Measurements from ENCODE around the gene C16orf92.

Gene C16orf92

GRCh38 chr16:29994600-29995323 is 28.2 kb upstream of the C16orf92 start:
- Mint-ChIP-seq H3K4me1 (ENCODE audit: low read depth) (peaks cover 44% of the 10 kb centered on the region), H3K27ac (peak overlapping the region; percentile 100)

DNA sequence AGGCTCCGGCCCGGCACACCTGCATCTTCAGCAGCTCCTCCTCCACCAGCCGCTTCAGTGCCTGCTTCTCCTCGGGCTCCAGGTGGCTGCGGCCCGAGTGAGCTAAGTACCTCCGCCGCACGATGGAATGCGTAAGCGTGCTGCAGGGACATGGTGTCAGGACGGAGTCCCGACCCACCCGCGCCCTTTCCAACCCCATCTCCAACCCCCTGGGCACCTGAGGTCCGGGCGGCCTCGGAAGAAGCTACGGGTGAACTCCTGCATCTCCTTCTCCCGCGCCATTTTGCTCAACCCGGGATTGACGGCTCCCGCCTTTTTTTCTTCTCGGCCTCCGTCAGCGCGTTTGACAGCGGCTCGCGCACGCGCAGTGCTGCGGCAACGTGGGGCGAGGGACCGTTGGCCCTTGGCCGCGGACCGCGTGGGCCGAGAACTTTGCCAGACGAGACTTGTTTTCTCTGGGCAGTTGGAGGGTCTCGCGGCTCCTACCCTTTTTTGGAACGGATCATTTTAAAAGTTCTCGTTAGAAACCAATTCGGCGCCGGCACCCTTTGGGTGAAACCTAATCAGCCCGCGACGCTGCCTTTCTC is 27.6 kb upstream of the C16orf92 start, which contains the start of gene HIRIP3:
HIRIP3 (minus strand) TSS at position 294 of the 587 bp plus-strand sequence; CDS start at position 282, 12 bp downstream.
- H3K4me1 Mint-ChIP-seq (ENCODE audit: low read depth), result peaks cover 45% of the 10 kb centered on the region
- peak within 1 kb of the TSS; percentile 100 for H3K27ac Mint-ChIP-seq
- H3K4me3 Mint-ChIP-seq, result peak within 1 kb of the TSS; percentile 94
- H3K27me3 Mint-ChIP-seq, result no peaks in the 10 kb centered on the region
- DNase-seq, result peak; percentile 90
- H3K9me3 Mint-ChIP-seq, result no peaks in the 10 kb centered on the region
- peaks cover 92% of the 10 kb centered on the region for H3K36me3 Mint-ChIP-seq (ENCODE audit: low read depth)

More at GRCh38 chr16:29994600-29995323, 28.2 kb upstream of the C16orf92 start:
- Mint-ChIP-seq H3K9me3 (no peaks in the 10 kb centered on the region), H3K36me3 (ENCODE audit: low read depth) (peaks cover 92% of the 10 kb centered on the region), H3K27me3 (no peaks in the 10 kb centered on the region), H3K4me3 (peak overlapping the region; percentile 94)
- no peak for DNase-seq

DNA sequence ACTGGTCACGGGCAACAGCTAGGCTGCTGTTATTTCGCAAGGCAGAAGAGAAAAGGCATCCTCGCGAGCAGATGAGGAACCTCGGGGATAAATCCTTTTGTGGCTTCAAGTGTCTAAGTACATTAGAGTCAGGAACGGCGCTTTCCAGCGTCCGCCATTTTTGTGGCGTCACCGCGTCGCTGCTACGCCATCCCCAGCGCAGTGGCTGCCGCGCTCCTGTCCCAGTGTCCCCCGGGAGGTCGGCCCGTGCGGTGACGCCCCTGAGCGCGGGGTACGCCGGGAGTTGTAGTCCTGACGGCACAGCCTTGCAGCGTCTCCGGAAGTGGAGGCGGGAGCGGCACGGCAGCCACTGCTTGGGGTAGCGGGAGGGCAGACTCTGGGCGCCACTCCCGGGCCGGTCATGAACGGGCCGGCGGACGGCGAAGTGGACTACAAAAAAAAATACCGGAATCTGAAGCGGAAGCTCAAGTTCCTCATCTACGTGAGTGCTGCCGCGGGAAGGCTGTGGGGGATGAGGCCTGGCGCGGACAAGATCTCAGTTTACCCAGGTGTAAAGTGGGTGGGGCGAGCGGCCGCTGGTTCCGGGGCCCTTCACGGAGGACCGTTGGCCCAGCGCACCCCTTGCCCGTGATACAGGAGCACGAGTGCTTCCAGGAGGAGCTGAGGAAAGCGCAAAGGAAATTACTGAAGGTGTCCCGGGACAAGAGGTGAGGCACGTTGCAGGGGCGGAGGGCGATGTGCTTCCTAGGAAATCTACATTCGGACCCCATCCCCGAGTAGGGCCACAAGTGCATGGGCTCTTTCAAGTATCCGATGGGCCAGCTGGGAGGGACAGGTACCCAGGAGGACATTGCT is 26.9 kb upstream of the C16orf92 start, which contains the start of gene INO80E:
INO80E (plus strand) TSS at position 331 of the 855 bp plus-strand sequence; CDS start at position 401, 70 bp downstream.
- peak within 1 kb of the TSS; percentile 94 for H3K4me3 Mint-ChIP-seq

DNA sequence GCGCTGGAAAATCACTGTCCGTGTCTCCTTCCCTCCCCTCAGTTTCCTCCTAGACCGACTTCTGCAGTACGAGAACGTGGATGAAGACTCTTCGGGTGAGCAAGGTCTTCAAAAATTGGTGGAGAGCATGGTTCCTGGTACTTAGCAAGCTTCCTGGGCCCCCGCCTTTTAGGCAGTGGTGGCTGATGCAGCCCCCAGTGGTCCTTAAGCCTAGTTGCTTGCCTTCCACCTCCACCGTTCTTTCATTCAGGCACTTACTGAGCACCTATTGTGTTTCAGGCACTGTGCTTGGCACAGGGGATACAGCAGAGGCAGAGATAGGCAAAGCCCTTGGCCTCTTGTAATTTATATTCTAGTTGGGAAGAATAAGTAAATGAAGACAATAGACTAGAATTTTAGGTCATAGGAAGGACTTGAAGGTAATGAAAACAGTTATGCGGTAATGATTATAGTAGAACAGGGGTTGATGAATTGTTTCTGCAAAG is 26.2 kb upstream of the C16orf92 start:
- Mint-ChIP-seq H3K36me3 (ENCODE audit: low read depth) (peaks cover 96% of the 10 kb centered on the region), H3K9me3 (no peaks in the 10 kb centered on the region), H3K4me1 (ENCODE audit: low read depth) (peaks cover 45% of the 10 kb centered on the region), H3K27ac (peak overlapping the region; percentile 100), H3K4me3 (peak overlapping the region; percentile 94), H3K27me3 (no peaks in the 10 kb centered on the region)
- no peak for DNase-seq

More for the DNA sequence above, 26.9 kb upstream of the C16orf92 start, which contains the start of gene INO80E:
- DNase-seq, result peak; percentile 99
- H3K27ac Mint-ChIP-seq, result peak within 1 kb of the TSS; percentile 100
- H3K27me3 Mint-ChIP-seq, result no peaks in the 10 kb centered on the region
- H3K9me3 Mint-ChIP-seq, result no peaks in the 10 kb centered on the region
- peaks cover 94% of the 10 kb centered on the region for H3K36me3 Mint-ChIP-seq (ENCODE audit: low read depth)
- H3K4me1 Mint-ChIP-seq (ENCODE audit: low read depth), result peaks cover 45% of the 10 kb centered on the region

- Mint-ChIP-seq H3K27ac (peak overlapping the region; percentile 66), H3K4me1 (ENCODE audit: low read depth) (peaks cover 38% of the 10 kb centered on the region), H3K27me3 (no peaks in the 10 kb centered on the region), H3K4me3 (no peak overlapping the region), H3K9me3 (no peaks in the 10 kb centered on the region), H3K36me3 (ENCODE audit: low read depth) (peaks cover 93% of the 10 kb centered on the region)
- no peak for DNase-seq
Measured at GRCh38 chr16:29999605-30000004, 23.4 kb upstream of the C16orf92 start.

DNA sequence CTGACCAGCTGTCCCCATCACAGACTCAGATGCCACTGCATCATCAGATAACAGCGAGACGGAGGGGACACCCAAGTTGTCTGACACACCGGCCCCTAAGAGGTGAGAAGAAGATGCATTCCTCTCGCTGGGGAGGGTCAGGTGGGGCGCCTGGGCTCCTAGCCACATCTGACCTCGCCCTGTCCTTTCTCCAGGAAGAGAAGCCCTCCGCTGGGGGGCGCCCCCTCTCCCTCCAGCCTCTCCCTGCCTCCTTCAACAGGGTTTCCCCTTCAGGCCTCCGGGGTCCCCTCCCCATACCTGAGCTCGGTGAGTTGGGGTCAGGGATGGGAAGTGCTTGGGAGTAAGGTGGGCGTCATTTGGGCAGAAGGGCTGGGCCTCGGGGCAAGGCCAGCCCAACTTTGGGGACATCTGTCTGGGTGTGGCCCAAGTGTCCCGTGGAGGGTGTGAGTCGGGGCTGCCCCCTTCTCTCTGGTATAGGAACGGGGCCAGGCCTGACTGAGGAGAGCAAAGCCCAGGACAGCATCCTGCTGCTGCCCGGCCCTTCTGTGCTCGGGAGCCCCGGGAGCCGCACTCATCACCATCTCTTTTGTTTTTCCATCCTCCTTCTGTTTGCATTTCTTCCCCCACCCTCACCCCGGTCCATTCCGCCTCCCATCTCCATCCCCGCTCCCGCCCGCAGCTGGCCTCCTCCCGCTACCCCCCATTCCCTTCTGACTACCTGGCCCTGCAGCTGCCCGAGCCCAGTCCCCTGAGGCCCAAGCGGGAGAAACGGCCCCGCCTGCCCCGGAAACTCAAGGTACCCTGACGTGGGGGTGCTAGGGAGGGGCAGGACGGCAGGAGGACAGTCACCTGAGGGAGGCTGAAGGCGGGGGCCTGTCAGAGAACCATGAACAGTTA is 22.0 kb upstream of the C16orf92 start:
- H3K4me3 Mint-ChIP-seq, result no peak overlapping the region
- peaks cover 28% of the 10 kb centered on the region for H3K4me1 Mint-ChIP-seq (ENCODE audit: low read depth)
- no peak for DNase-seq
- H3K36me3 Mint-ChIP-seq (ENCODE audit: low read depth), result peaks cover 88% of the 10 kb centered on the region
- no peaks in the 10 kb centered on the region for H3K9me3 Mint-ChIP-seq
- no peaks in the 10 kb centered on the region for H3K27me3 Mint-ChIP-seq
- H3K27ac Mint-ChIP-seq, result peak overlapping the region; percentile 50

DNA sequence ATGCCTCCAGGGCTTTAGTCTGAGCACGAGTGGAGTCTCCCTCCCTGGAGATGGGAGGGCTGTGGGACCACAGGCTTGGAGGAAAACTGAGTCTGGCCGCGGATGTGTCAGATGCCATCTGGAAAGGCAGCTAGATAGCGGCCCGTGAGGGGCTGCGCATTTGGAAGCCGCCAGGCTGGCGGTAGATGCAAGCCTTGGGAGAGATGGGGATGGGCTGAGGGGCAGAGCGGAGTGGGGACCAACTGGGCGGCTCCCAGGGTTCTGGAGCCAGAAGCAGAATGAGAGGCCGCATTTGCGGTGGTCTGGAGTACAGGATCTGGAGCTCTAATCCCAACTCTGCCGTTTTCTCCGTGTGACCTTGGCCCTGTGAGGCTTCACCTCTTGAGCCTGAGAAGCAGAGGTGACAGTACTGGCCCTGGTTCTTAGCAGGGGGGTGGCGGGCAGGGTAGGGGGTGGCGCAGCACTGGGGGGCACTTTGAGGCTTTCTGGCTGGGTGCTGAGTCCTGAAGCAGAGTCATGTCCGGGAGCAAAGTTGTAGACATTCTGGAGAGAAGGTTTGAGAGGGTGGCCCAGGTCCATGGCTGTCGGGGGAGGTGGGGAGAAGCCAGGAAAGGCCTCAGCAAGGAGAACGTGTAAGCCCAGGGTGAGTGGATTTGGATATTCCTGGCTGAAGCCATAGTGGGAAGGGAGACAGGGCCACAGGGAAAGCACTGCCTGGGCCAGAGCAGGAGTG is 20.2 kb upstream of the C16orf92 start:
- Mint-ChIP-seq H3K36me3 (ENCODE audit: low read depth) (peaks cover 76% of the 10 kb centered on the region), H3K4me1 (ENCODE audit: low read depth) (peaks cover 20% of the 10 kb centered on the region), H3K27me3 (no peaks in the 10 kb centered on the region), H3K27ac (peak overlapping the region; percentile 39), H3K4me3 (no peak overlapping the region), H3K9me3 (no peaks in the 10 kb centered on the region)
- DNase-seq, result no peak

GRCh38 chr16:30003670-30004423 is 19.2 kb upstream of the C16orf92 start:
- Mint-ChIP-seq H3K36me3 (ENCODE audit: low read depth) (peaks cover 66% of the 10 kb centered on the region), H3K27ac (no peak overlapping the region), H3K4me3 (no peak overlapping the region), H3K4me1 (ENCODE audit: low read depth) (peaks cover 13% of the 10 kb centered on the region), H3K9me3 (no peaks in the 10 kb centered on the region), H3K27me3 (peaks cover 7% of the 10 kb centered on the region)
- DNase-seq, result no peak

DNA sequence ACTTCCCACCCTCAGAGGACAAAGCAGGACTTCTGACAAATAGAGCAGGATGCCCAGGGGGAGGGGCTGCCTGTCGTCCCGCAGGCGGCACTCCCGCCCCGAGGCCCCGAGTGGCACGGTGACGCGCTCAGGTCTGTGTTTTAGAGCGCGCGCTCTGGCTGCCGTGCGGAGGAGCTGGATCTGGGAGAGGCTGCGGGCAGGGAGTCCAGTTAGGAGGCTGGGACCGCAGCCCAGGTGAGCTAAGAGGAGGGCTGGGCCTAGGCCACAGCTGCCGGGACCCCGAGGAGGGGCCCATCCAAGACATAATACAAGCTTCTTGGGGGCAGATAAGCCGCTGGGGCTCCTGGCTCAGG is 18.6 kb upstream of the C16orf92 start:
- H3K9me3 Mint-ChIP-seq, result no peaks in the 10 kb centered on the region
- peaks cover 60% of the 10 kb centered on the region for H3K36me3 Mint-ChIP-seq (ENCODE audit: low read depth)

GRCh38 chr16:30004811-30005242 is 18.2 kb upstream of the C16orf92 start:
- Mint-ChIP-seq H3K36me3 (ENCODE audit: low read depth) (peaks cover 56% of the 10 kb centered on the region), H3K4me1 (ENCODE audit: low read depth) (peaks cover 6% of the 10 kb centered on the region), H3K27ac (no peak overlapping the region), H3K27me3 (peaks cover 15% of the 10 kb centered on the region), H3K4me3 (no peak overlapping the region), H3K9me3 (no peaks in the 10 kb centered on the region)
- DNase-seq, result no peak

More for the DNA sequence above, 18.6 kb upstream of the C16orf92 start:
- H3K27me3 Mint-ChIP-seq, result peaks cover 11% of the 10 kb centered on the region
- no peak overlapping the region for H3K4me3 Mint-ChIP-seq
- no peak for DNase-seq
- H3K4me1 Mint-ChIP-seq (ENCODE audit: low read depth), result peaks cover 10% of the 10 kb centered on the region
- H3K27ac Mint-ChIP-seq, result no peak overlapping the region

DNA sequence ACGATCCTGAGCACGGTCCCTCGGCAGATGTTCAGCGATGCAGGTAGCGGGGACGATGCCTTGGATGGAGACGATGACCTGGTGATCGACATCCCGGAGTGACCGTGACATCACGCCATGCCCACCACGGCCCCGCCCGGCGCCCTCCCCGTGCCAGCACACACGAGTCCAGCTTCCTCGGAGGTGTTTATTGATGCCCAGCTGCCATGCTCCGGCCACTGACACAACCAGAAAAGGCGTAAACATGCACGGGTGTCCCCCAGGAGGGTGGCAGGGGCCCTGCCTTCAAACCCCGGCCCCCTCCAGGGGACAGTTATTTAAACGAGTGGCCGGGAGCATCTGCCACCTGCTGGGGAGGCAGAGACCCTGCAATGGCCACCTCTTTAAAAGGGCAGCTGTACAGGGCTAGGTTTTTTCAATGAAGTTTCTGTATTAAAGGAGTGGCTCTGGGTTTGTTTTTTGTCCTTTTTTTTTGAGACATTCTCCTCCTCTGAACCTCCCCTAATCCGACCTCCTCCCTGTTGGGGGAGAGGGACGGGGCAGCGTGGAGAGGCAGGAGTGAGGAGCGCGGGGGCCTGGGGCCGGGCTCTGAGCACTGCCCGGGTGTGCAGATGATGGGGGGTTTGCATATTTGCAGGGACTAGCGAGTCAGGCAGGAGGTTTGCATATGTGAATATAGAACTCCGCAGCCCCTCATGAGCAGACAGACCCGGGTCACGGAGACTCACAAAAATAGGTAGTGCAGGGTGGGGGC is 17.5 kb upstream of the C16orf92 start:
- Mint-ChIP-seq H3K36me3 (ENCODE audit: low read depth) (peaks cover 49% of the 10 kb centered on the region), H3K27me3 (peaks cover 21% of the 10 kb centered on the region), H3K27ac (peak overlapping the region; percentile 8), H3K4me1 (ENCODE audit: low read depth) (peaks cover 11% of the 10 kb centered on the region), H3K4me3 (no peak overlapping the region), H3K9me3 (no peaks in the 10 kb centered on the region)
- DNase-seq, result peak; percentile 50

DNA sequence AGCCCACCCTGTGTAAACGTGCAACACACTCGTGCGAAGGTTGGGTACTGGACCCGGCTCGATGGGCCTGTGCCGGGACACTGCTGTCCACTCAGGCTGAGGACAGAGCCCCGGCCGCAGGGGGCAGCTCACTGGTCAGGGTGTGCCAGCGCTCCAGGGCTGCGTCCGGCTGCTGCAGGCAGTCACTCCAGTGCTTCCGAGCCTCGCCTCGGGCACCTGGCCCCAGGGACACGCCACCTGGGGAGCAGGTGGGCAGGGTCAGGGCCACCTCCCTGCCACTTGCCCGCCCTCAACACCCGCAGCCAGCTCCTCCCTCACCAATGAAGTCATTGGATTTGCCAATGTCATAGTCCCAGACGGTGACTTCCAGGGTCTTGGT is 16.9 kb upstream of the C16orf92 start:
- H3K27me3 Mint-ChIP-seq, result peaks cover 22% of the 10 kb centered on the region
- H3K4me3 Mint-ChIP-seq, result no peak overlapping the region
- H3K36me3 Mint-ChIP-seq (ENCODE audit: low read depth), result peaks cover 46% of the 10 kb centered on the region
- H3K27ac Mint-ChIP-seq, result no peak overlapping the region
- no peak for DNase-seq
- no peaks in the 10 kb centered on the region for H3K9me3 Mint-ChIP-seq
- peaks cover 12% of the 10 kb centered on the region for H3K4me1 Mint-ChIP-seq (ENCODE audit: low read depth)
